HG03558 (cell line): ENCODE measurements around the gene DDX17.

ENCODE experiments used
- ATAC-seq: cut with Tn5 transposase; IDR thresholded peaks from one replicate; pipeline ENCODE4 v1.9.1; 2021; ENCODE audit warnings: moderate number of reproducible peaks; ENCODE audit not compliant: unreplicated experiment; ENCODE audit errors: extremely low read depth

The DDX17 gene

DNA sequence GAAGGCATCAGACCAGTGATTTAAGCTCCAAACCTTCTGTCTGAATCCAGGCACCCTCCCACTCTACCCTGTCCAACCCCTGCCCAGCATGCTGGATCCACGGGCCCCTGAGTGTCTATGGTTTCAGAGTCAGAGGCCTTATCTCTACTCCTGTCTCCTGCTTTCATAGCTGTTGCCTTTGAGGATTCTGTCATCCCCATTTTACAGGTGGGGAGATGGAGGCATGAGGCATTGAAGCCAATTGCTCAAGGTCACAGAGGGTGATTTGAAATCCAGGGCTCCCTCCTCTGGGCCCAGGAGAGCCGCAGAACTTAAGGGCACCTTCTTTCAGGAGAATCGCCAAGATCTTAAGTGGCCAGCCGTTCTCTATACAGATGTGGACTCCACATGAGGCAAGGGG is 54.2 kb downstream of the DDX17 start:
- ATAC-seq, result no peak

DNA sequence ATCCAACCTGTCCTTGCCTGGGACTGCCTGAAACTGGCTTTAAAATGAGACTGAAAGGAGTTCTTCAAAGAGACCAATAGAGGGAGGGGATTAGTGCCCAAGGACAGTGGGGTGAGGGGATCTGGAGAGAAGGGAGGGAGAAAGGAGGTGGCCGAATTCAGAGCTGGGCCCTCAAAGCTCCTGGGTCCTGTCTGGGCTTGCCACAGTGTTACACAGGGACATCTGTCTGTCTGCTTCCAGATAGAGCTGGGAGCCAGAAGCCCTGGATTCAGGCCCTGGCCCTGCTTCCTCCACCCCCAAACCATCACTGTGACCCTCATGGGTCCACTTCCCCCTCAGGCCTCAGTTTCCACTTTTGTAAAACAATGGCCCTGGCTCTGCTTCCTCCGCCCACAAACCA is 54.7 kb downstream of the DDX17 start:
- ATAC-seq, result no peak

DNA sequence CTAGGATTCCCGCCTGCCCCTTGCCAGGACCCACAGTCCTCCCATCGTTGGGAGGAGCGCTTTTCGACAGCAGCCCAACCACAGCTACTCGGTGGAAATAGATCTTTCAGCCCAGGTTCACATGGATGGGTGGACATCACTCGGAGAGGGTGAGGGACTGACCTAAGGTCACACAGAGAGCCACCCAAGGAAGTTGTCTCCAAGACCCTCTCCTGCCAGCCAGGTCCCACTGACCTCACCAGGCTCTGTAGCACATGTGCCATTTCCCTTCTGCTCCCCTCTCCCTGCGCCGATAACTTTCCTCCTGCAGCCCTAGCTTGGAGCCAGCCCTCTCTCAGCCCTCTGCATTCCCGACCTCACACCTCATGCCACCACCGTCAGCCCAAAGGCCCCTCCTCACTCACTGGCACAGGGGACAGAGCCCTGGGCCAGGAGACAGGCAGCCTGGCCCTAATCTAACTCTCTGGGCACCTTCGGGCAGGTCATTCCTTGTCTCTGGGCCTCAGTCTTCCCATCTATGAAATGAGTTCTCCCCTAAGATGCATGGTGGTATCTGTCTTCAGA is 55.8 kb downstream of the DDX17 start:
- ATAC-seq, result no peak

DNA sequence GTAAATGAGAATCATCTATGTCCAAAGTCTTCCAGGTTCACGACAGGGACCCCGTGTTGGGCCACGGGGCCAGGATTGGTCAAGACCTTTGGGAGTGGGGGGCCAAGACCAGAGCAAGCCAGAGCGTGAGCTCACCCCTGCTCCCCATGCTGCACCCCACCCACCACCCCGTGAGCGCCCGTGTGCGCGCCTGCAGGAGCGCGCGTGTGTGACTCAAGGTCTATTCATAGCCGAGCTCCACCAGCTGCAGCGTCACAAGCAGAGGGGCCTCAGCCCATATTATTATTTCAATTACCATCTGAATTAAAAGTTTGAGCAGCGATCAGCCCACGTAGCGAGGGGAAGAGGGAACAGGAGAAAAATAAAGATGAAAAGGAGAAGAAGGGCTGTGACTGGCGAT is 56.3 kb downstream of the DDX17 start:
- ATAC-seq, result no peak

DNA sequence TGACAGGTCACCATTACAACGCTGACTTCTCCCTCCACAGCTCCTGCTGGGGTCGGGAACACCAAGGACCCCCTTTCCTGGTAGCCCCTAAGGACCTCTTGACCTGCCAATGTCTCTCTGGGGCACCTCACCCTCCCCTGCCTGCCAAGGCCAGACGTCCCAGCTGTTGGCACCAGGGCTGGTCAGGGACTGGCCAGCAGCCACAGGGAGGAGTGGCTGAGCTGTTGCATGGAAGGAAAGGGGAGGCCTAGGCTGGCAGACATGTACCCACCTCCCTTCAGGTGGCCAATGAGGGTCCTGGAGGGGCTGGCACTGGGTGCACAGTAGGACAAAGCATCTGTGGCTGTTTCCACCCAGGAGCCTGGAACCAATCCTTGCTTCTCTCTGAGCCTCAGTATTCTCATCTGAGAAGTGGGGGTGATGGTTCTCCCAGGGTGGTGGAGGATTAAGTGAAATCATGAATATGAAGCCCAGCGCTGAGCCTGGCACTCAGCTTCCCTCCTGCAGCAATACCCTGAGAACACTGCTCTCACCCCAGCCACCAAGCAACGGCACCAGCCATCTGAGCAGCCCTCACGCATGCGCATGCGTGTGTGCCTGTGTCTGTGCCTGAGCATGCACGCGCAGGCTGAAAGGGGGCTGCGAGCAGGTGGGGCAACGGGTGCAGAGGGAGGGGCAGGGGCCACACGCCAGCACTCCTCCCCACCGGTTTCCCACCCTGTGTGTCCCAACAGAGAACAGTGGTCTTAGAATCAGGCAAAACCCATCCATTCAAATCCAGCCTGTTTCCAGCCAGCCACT is 57.0 kb downstream of the DDX17 start:
- no peak for ATAC-seq

DNA sequence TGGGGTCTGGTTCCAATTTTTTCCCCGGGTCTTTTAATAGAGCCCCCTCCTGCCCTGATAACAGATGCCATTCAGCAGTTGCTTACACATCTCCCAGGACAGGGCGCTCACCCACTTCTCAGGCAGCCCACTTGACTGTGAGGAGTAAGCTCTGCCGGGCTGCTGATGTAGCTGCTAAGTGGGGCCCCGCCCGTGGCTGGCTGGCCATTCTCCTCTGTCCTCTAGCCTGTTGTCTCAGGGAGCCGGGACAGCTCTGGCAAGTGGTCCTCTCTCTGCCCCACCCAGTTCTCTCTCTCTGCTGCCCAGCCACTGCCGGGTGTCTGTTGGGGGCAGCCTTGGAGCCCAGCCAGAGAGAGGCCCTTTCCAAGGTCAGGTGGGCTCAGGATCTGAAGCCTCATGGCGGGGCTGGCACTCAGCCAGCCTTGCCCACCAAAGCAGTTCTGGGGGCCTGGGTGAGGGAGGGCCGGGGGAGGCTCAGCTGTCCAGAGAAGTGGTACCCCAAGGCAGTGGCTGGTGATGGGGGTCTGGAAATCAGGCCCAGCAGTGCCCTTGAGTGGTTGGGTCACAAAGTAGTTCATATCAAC is 60.0 kb downstream of the DDX17 start:
- no peak for ATAC-seq

DNA sequence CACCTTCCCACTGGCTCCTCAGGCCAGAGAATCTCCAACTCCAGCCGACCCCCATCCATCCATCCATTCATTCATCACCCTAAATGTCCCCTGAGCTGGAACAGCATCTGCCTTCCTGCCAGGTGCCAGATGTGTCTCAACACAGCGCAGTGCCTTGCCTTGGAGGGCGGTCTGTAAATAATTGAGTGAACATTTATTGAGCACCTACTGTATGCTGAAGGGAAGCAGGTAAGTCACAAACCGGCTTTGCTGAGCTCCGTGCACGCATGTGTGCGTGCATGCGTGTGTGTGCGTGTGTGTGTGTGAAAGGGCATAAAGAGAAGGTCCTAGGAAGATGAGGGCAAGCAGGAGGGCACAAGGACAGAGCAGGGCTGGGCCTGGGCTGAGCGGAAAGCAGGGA is 61.3 kb downstream of the DDX17 start:
- ATAC-seq, result no peak

DNA sequence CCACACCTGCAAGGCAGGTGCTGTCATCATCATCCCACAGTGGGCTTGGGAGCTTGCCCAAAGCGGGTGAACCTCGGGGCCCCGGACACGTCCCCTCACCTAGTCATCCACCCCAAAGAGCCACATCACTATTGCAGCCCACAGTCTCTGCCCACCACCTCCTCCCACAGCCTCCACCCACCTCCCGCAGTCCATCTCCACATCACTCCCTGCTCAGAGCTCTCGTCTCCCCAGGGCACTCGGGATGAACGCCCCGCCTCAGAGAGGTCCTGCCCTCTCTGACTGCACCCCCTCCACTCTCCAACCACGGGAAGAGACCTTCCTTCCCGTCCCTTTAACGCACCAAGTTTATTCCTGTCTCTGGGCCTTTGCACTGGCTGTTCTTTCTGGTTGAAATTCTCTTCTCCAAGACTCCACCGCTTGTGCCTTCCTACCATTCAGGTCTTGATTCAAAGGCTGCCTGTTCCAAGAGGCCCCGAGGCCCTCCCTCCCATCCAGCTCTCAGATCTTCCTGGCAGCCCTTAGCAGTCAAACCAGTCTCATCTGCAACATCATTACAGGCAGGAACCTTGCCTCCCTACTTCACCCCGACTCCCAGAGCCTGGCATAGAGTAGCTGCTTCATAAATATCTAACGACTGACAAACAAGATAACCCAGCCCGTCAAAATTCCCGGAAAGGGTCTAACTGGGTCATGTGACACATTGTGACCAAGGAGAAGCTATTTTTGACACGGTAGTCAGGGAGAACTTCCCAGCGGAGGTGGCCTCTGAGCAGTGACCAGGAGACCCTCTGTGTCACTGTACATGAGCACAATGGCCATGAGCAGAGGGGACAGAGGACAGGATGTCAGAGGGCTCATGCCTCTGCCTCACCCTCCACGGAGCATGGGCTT is 62.2 kb downstream of the DDX17 start:
- no peak for ATAC-seq

DNA sequence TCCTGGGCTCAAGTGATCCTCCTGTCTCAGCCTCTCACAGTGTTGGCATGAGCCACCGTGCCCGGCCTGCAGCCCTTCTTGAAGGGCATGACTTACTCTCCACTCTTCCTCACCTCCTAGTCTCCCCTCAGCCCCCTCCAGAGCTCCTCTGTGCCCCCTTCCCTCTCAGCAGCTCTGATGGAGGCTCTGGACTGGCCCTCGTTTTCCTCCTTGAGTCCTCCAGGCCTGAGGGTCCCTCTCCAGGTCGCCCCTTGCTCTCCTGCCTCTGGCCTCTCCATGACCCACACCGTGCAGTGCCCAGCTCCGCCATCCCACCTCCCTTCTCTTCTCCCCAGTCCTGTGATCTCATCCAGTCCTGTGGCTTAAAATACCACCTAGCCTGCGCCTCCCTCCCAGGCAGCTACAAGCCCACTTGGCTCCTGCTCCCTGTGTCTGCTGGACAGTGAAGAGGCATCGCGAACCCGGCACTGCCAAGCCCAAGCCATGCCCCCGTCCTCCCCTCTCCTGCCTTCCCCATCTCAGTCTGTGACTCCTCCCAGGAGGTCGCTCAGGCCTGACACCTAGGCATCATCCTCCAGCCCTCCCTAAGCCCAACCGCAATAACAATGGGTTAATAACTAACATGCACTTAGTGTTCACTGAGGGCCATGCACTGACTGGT is 63.0 kb downstream of the DDX17 start:
- no peak for ATAC-seq

DNA sequence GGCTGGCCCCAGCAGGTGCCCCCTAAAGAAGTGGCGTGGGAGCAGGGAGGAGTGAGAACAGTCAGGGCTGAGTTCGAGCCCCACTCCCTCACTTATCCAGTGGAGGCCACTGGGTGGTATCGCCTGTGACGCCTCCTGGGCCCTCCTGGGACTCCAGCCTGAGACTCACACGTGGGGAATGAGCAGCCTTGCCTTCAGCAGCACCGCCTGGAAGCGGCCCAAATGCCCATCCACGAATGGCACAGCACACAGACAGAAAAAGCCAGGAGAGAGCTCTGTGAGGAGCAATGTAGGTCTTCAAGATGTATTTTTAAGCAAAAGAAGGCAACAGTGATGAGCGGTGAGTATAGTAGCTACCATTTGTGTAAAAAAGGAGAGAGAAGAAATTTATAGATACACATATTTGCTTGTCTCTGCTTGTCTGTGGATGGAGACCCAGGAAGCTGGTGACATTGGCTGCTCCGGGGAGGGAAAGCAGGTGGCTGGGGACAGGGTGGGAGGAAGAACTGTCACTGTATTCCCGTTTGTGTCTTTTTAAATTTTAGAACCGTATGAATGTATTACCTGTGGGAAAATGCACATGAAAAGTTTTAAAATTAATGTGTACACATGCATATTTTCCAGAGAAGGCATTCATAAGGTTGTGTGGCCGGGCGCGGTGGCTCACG is 64.4 kb downstream of the DDX17 start:
- no peak for ATAC-seq

DNA sequence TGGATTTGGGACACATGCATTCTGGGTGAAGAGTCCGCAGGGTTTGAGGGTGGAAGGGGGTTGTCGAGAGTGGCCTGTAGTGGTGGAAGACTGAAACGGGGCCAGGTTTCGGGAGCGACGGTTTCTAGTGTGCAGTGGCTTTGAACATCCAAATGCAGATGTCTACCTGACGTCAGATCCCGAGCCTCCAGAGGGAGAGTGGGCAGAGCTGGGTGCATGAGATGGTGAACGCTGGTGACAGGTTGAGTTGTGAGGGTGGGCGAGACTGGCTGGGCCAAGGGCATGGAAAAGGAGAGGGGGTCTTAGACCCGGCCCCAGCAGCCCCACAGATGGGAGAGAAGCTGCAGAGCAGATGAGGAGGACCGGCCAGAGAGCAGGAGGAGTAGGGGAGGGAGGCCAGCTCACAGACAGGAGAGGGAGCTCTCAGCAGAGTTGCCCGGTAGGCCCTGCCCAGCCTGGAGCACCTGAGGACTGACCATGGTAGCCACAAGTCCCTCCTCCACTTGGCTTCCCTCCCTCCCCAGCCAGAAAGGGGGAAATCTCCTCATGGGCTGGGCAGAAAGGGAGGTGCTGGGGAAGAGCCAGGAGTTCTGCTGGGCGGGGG is 65.3 kb downstream of the DDX17 start:
- no peak for ATAC-seq

DNA sequence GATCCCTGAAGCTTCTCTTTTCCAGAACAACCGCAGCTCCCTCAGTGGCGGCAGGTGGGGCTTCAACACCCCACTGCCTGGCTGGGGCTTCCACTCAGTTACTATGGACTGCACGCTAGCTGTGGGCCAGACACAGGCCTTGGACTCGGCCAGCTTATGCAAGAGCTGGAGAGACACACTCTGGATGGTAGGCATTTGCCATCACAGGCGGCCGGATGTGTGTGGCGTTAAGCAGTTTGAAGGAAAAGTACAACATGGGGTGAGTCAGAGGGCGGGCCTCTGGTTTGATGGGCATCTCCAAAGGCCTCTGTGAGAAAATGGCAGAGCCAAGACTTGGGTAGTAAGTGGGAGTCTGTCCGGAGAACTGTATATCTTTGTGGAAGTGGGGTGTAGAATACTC is 68.7 kb downstream of the DDX17 start:
- no peak for ATAC-seq

DNA sequence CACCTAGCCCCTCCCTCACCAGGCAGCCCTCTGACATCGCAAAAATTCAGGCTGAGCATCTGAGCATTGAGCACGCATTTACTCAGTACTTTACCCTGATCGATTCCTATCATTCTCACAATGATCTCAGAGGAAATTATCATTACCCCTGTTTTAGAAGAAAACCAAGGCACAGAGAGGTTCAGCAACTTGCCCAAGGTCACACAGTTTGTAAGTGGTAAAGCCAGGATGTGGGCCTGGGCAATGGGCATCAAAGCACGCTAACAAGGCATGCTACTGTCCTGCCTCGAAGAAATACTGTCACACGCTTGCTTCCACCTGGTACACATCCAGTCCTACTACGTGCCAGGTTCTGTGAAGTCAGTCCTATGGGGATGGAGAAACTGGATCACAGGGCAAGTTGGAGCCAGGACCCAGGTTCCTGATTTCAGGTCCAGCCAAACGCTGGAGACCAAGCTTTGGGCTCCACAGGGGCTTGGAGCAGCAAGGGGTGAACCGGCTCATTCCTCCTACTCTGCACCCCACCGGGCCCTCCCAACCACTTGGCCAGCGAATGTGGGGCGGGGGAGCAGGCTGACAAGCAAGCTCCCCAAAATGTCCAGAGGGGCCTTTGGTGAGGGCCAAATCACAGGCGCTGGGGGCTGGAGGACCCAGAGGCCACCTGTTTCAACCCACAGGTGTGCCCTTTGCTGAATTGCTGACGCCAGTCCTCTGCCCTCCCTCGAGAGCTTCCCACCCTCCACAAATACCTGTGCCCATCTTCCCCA is 69.3 kb downstream of the DDX17 start:
- no peak for ATAC-seq

DNA sequence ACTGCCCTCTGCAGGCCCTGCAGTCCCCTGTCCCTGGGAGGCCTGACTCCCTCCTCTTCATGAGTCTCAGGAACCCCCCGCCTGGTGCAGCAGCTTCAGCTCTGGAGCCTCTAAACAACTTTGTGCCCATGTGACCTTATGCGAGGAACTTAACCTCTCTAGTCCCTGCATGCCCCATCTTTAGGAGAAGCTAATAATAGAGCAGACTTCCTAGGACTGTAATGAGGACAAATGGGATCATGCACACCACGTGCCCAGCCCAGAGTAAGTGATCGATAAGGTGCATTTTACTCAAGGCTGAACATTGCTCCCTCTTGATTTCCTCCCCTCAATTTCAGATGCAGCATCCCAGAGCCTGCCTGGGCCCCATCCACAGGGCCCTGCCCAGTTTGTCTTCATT is 70.1 kb downstream of the DDX17 start:
- no peak for ATAC-seq

DNA sequence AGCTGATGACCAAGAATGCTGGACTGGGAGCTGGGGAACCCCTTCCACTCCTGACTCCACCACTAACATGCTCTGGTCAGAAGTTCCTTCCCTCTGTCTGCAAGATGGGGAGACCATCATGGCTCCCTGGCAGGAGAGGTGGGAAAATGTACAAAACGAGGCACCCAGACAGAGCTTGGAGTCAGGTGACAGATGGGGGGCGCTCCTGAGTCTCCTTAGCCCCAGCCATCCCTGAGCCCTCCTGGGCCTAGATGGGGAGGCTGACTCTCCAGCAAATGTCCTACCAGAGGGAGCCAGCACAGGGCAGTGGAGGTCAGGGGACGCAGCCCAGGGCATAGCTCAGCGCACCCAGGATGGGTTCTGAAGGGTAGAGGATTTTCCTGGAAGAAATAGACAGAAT is 71.1 kb downstream of the DDX17 start:
- ATAC-seq, result no peak

DNA sequence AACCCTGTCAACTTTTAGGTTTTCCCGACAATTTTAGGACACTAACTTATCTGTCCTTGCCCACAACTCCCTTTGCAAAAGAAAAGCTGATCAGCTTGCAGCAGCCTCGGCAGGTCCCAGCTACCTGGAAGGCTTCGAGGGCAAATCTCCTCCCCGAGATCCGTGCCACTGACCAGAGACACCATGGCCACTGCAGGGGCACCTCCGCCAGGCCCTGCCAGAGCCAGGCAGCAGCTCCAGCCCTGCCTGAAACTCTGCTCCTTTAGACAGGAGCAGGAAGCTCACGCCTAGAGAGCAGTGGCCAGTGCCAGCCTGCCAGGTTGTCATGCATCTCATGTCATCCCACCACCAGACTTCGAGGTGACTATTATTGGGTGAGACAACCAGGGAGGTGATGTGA is 72.2 kb downstream of the DDX17 start:
- ATAC-seq, result no peak
